H9 (cell line): ENCODE results near the gene RHEX. TPM values are rescaled to one million over a fixed set of nuclear protein-coding genes. Genes with fewer than 3 reads are reported as not detected.

Experiments used
- DNase-seq: peaks from one replicate; pipeline ENCODE4 v3.0.0-alpha.2; 2017
- H2AFZ ChIP-seq: one replicate; pipeline ENCODE4 v1.6.1; 2013; ENCODE audit warnings: mild to moderate bottlenecking, low read length, control low read depth, moderate library complexity
- H2AK5ac ChIP-seq: 2 replicates; pipeline ENCODE4 v1.6.1; 2013; ENCODE audit warnings: low read length, control low read depth, mixed read lengths; ENCODE audit not compliant: insufficient read length
- H2BK120ac ChIP-seq: one replicate; pipeline ENCODE4 v1.6.1; 2013; ENCODE audit warnings: low read depth, mild to moderate bottlenecking, low read length, control low read depth, inconsistent platforms; ENCODE audit not compliant: poor library complexity, severe bottlenecking
- H2BK12ac ChIP-seq: 2 replicates; pipeline ENCODE4 v1.6.1; 2013; ENCODE audit warnings: low read length, control low read depth, mixed read lengths, low read depth; ENCODE audit not compliant: insufficient read length
- H2BK15ac ChIP-seq: 2 replicates; pipeline ENCODE4 v1.6.1; 2013; ENCODE audit warnings: low read depth, low read length, control low read depth
- H2BK20ac ChIP-seq: one replicate; pipeline ENCODE4 v1.6.1; 2013; ENCODE audit warnings: low read depth, mild to moderate bottlenecking, low read length, control low read depth, inconsistent platforms; ENCODE audit not compliant: poor library complexity, severe bottlenecking
- H2BK5ac ChIP-seq: 2 replicates; pipeline ENCODE4 v1.6.1; 2013; ENCODE audit warnings: low read length, control low read depth, mixed read lengths; ENCODE audit not compliant: insufficient read length
- H3K14ac ChIP-seq: 2 replicates; pipeline ENCODE4 v1.6.1; 2013; ENCODE audit warnings: low read length, control low read depth; ENCODE audit not compliant: insufficient read depth
- H3K18ac ChIP-seq: 2 replicates; pipeline ENCODE4 v1.6.1; 2013; ENCODE audit warnings: low read depth, mild to moderate bottlenecking, mixed read lengths, low read length, control low read depth; ENCODE audit not compliant: insufficient read length
- H3K23ac ChIP-seq: 2 replicates; pipeline ENCODE4 v1.6.1; 2013; ENCODE audit warnings: low read length, control low read depth, mixed read lengths, low read depth; ENCODE audit not compliant: insufficient read length
- H3K23me2 ChIP-seq: 2 replicates; pipeline ENCODE4 v1.6.1; 2013; ENCODE audit warnings: low read depth, mild to moderate bottlenecking, mixed read lengths, low read length, control low read depth; ENCODE audit not compliant: insufficient read length, poor library complexity, severe bottlenecking
- H3K27ac ChIP-seq: 2 replicates; pipeline ENCODE4 v1.5.1; 2013; ENCODE audit warnings: low read length, control low read depth, mixed read lengths, low read depth; ENCODE audit not compliant: insufficient read length
- H3K27me3 ChIP-seq: 2 replicates; pipeline ENCODE4 v1.6.1; 2013; ENCODE audit warnings: low read length, control low read depth, inconsistent platforms; ENCODE audit not compliant: insufficient read depth
- H3K4ac ChIP-seq: 2 replicates; pipeline ENCODE4 v1.6.1; 2013; ENCODE audit warnings: low read depth, mild to moderate bottlenecking, control low read depth, inconsistent platforms, low read length, moderate library complexity
- H3K4me1 ChIP-seq: 2 replicates; pipeline ENCODE4 v1.6.1; 2013; ENCODE audit warnings: low read length, control low read depth, inconsistent platforms; ENCODE audit not compliant: insufficient read depth
- H3K4me2 ChIP-seq: 2 replicates; pipeline ENCODE4 v1.6.1; 2013; ENCODE audit warnings: low read length, control low read depth, mixed read lengths; ENCODE audit not compliant: insufficient read length, insufficient read depth
- H3K56ac ChIP-seq: 2 replicates; pipeline ENCODE4 v1.6.1; 2013; ENCODE audit warnings: low read depth, mild to moderate bottlenecking, mixed read lengths, low read length, control low read depth; ENCODE audit not compliant: insufficient read length
- H3K79me1 ChIP-seq: 2 replicates; pipeline ENCODE4 v1.6.1; 2013; ENCODE audit warnings: low read depth, mild to moderate bottlenecking, moderate library complexity, low read length, control low read depth, inconsistent platforms; ENCODE audit not compliant: insufficient read depth, poor library complexity, severe bottlenecking
- H3K79me2 ChIP-seq: 2 replicates; pipeline ENCODE4 v1.6.1; 2013; ENCODE audit warnings: low read length, control low read depth, inconsistent platforms; ENCODE audit not compliant: insufficient read depth
- H3K9ac ChIP-seq: 2 replicates; pipeline ENCODE4 v1.6.1; 2013; ENCODE audit warnings: low read length, control low read depth, mixed read lengths; ENCODE audit not compliant: insufficient read length; ENCODE audit errors: extremely low read depth
- H3K9me3 ChIP-seq: one replicate; pipeline ENCODE4 v1.6.1; 2013; ENCODE audit warnings: low read depth, low read length, inconsistent platforms; ENCODE audit not compliant: control insufficient read depth
- H3T11ph ChIP-seq: one replicate; pipeline ENCODE4 v1.6.1; 2013; ENCODE audit warnings: mild to moderate bottlenecking, low read length, control low read depth, inconsistent platforms
- H4K20me1 ChIP-seq: one replicate; pipeline ENCODE4 v1.6.1; 2013; ENCODE audit not compliant: control insufficient read depth, insufficient read length, insufficient read depth
- H4K5ac ChIP-seq: 2 replicates; pipeline ENCODE4 v1.6.1; 2013; ENCODE audit warnings: low read depth, mild to moderate bottlenecking, mixed read lengths, low read length, control low read depth; ENCODE audit not compliant: insufficient read length
- H4K8ac ChIP-seq: replicated peaks from 2 replicates; pipeline ENCODE4 v1.6.1; 2013; ENCODE audit warnings: low read length, control low read depth, mixed read lengths, low read depth; ENCODE audit not compliant: insufficient read length
- H4K91ac ChIP-seq: 2 replicates; pipeline ENCODE4 v1.6.1; 2013; ENCODE audit warnings: low read depth, mild to moderate bottlenecking, moderate library complexity, mixed read lengths, low read length, control low read depth; ENCODE audit not compliant: insufficient read length
- H3K27ac Mint-ChIP-seq, 3 experiments: 2 replicates in 2 of 3; 3 replicates in 1 of 3; pipeline ENCODE4 v1.8.0; 2020 to 2021; ENCODE audit warnings: mixed read lengths in 3 of 3, mild to moderate bottlenecking in 1 of 3, moderate library complexity in 1 of 3
- H3K27me3 Mint-ChIP-seq: 2 replicates; pipeline ENCODE4 v1.8.0; 2021; ENCODE audit warnings: low read depth, mild to moderate bottlenecking, moderate library complexity, mixed read lengths
- H3K36me3 Mint-ChIP-seq, 3 experiments: 2 replicates in 2 of 3; 3 replicates in 1 of 3; pipeline ENCODE4 v1.8.0; 2020 to 2021; ENCODE audit warnings: low read depth in 3 of 3, mixed read lengths in 3 of 3; ENCODE audit not compliant: insufficient read depth in 1 of 3
- H3K4me1 Mint-ChIP-seq, 2 experiments: 2 replicates each; pipeline ENCODE4 v1.8.0; 2020; ENCODE audit warnings: mixed read lengths in 2 of 2
- H3K4me3 Mint-ChIP-seq, 2 experiments: 2 replicates in 1 of 2; 3 replicates in 1 of 2; pipeline ENCODE4 v1.8.0; 2020 to 2021; ENCODE audit warnings: mild to moderate bottlenecking in 2 of 2, mixed read lengths in 2 of 2, moderate library complexity in 1 of 2
- H3K9me3 Mint-ChIP-seq, 2 experiments: 2 replicates in 1 of 2; 3 replicates in 1 of 2; pipeline ENCODE4 v1.8.0; 2020; ENCODE audit warnings: mild to moderate bottlenecking in 2 of 2, mixed read lengths in 2 of 2, moderate library complexity in 1 of 2
- WGBS: extraction: QIAGEN DNeasy Blood & Tissue Kit; methylation state at CpG from one replicate; pipeline ENCODE4 v1.1.7; 2013; ENCODE audit warnings: missing lambda C conversion rate, low lambda C conversion rate, mixed read lengths; ENCODE audit not compliant: insufficient read length; ENCODE audit errors: extremely low coverage; 5-methylcytosine and 5-hydroxymethylcytosine counted together
- total RNA-seq: library from RNA; stranded (reverse); gene quantifications from 2 replicates; pipeline ENCODE4 v1.2.1, GENCODE V29; 2021
- TF ChIP-seq, protein P1 (sequence below): fragments of 200-600 bp; sonication (generic); conservative IDR thresholded peaks from 3 replicates; pipeline ENCODE4 v1.8.0; 2021; ENCODE audit warnings: antibody characterized with exemption, mild to moderate bottlenecking

Gene RHEX
- total RNA-seq, 1 experiment from 2014 or later: not detected

DNA sequence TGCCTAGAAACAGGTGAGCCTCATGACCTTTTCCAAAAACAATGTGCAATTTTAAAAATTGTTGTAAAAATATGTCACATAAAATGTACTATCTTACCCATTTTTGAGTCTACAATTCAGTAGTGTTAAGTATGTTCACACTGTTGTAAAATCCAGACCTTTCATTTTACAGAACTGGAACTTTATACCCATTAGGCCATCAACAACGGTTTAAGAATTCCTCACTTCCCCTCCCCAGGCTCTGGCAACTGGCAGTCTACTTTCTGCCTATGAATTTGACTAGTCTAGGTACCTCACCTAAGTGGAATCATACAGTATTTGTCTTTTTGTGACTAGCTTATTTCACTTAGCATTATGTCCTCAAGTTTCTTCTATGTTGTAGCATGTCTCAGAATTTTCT lies 37.9 kb upstream of the RHEX start:
- H3K23ac ChIP-seq: no peak overlapping the region
- H3K79me1 ChIP-seq: no peaks in the 10 kb centered on the region
- H3K9me3 ChIP-seq: no peaks in the 10 kb centered on the region
- no peak overlapping the region for H2BK120ac ChIP-seq
- H3K27ac Mint-ChIP-seq: no peak overlapping the region
- H3K27me3 Mint-ChIP-seq: no peaks in the 10 kb centered on the region; the same call in 1 of the 2 replicates
- no peak overlapping the region for H2AFZ ChIP-seq
- no peak overlapping the region for H3K56ac ChIP-seq
- no peaks in the 10 kb centered on the region for H3K79me2 ChIP-seq
- DNase-seq: no peak
- no peak overlapping the region for H3K14ac ChIP-seq
- no peaks in the 10 kb centered on the region for H3K27me3 ChIP-seq
- H3K18ac ChIP-seq: no peak overlapping the region
- H2BK20ac ChIP-seq: no peak overlapping the region
- no peak overlapping the region for H3K9ac ChIP-seq
- no CpG with 5 or more reads among the region's 1 CpG for WGBS
- peaks cover 4 to 7% of the 10 kb centered on the region in 2 experiments for H3K4me1 Mint-ChIP-seq
- H4K20me1 ChIP-seq: no peaks in the 10 kb centered on the region
- no peak overlapping the region for H2BK12ac ChIP-seq
- H3K4me3 Mint-ChIP-seq: no peak overlapping the region
- TF ChIP-seq, protein P1, sequence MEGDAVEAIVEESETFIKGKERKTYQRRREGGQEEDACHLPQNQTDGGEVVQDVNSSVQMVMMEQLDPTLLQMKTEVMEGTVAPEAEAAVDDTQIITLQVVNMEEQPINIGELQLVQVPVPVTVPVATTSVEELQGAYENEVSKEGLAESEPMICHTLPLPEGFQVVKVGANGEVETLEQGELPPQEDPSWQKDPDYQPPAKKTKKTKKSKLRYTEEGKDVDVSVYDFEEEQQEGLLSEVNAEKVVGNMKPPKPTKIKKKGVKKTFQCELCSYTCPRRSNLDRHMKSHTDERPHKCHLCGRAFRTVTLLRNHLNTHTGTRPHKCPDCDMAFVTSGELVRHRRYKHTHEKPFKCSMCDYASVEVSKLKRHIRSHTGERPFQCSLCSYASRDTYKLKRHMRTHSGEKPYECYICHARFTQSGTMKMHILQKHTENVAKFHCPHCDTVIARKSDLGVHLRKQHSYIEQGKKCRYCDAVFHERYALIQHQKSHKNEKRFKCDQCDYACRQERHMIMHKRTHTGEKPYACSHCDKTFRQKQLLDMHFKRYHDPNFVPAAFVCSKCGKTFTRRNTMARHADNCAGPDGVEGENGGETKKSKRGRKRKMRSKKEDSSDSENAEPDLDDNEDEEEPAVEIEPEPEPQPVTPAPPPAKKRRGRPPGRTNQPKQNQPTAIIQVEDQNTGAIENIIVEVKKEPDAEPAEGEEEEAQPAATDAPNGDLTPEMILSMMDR: no peak
- H3K36me3 Mint-ChIP-seq: 0 out of 7 replicates have a peak, but pooled peaks cover 0 to 4% (median 0%) of the 10 kb centered on the region in 3 experiments
- H2BK5ac ChIP-seq: no peak overlapping the region
- H2AK5ac ChIP-seq: no peak overlapping the region
- H3K23me2 ChIP-seq: no peaks in the 10 kb centered on the region
- no peak overlapping the region for H4K8ac ChIP-seq
- H3K27ac ChIP-seq: no peak overlapping the region
- peaks cover 0 to 3% of the 10 kb centered on the region in 2 experiments; a peak in 1 of 5 replicates for H3K9me3 Mint-ChIP-seq
- H3K4me2 ChIP-seq: no peak overlapping the region
- H3K4me1 ChIP-seq: no peaks in the 10 kb centered on the region
- no peak overlapping the region for H4K91ac ChIP-seq
- no peak overlapping the region for H4K5ac ChIP-seq
- no peak overlapping the region for H2BK15ac ChIP-seq
- no peak overlapping the region for H3T11ph ChIP-seq
- H3K4ac ChIP-seq: no peak overlapping the region
